Measurements from ENCODE around the gene TNF. TPM values are rescaled to one million over a fixed set of nuclear protein-coding genes. Genes with fewer than 3 reads are reported as not detected.

TNF gene
- total and polyA plus RNA-seq, 2 of the 13 experiments (the other 11 are each of a cell fraction or from before 2014, with no cell fraction given), result not detected

DNA sequence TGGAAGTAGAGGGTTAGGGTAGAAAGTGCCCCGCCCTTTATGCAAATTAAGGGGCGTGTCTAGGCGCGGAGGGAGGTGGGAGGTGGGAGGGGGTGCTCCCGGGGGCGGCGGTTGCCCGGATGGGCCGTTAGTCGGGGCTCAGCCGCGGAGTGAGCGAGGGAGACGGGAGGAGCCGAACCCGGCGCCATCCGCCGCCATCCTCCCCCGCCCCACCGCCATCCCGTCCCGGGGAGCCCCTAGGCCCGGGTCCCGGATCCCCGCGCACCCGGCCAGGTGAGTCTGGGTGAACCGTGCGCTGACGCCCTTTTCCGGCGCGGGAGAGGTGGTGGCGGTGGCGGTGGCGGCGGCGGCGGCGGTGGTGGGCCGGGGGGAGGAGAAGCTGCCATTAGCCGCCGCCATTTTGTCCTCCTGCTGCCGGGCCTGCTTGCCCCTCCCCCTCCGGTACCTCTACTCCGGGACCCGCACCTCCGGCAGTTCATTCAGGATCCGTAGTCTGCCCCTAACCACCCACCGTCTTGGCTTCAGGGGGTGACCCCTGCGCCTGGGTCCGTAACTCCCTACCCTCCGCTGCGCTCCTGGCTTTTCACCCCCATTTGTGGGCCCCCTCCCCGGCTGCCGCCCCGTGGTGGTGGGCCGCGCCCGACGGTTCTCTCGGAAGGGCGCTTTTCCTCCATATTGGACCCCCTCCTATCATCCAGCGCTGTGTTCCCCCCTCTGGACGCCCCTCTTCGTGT lies 45.4 kb downstream of the TNF start, which contains the start of gene PRRC2A (continued):
- peak; percentile 1; the same call in 1 of the 2 replicates for TF ChIP-seq ZNF335 (CRISPR knock-in tag; IDR thresholded peaks at IDR 0.05)
- TF ChIP-seq, protein P1, sequence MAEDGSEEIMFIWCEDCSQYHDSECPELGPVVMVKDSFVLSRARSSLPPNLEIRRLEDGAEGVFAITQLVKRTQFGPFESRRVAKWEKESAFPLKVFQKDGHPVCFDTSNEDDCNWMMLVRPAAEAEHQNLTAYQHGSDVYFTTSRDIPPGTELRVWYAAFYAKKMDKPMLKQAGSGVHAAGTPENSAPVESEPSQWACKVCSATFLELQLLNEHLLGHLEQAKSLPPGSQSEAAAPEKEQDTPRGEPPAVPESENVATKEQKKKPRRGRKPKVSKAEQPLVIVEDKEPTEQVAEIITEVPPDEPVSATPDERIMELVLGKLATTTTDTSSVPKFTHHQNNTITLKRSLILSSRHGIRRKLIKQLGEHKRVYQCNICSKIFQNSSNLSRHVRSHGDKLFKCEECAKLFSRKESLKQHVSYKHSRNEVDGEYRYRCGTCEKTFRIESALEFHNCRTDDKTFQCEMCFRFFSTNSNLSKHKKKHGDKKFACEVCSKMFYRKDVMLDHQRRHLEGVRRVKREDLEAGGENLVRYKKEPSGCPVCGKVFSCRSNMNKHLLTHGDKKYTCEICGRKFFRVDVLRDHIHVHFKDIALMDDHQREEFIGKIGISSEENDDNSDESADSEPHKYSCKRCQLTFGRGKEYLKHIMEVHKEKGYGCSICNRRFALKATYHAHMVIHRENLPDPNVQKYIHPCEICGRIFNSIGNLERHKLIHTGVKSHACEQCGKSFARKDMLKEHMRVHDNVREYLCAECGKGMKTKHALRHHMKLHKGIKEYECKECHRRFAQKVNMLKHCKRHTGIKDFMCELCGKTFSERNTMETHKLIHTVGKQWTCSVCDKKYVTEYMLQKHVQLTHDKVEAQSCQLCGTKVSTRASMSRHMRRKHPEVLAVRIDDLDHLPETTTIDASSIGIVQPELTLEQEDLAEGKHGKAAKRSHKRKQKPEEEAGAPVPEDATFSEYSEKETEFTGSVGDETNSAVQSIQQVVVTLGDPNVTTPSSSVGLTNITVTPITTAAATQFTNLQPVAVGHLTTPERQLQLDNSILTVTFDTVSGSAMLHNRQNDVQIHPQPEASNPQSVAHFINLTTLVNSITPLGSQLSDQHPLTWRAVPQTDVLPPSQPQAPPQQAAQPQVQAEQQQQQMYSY (CRISPR knock-in tag; IDR thresholded peaks at IDR 0.05), result peak; percentile 21; the same call in 1 of the 2 replicates
- no peak; the same call in 1 of the 2 replicates for TF ChIP-seq FOXO1 (CRISPR knock-in tag; IDR thresholded peaks at IDR 0.05)
- TF ChIP-seq, protein P2, sequence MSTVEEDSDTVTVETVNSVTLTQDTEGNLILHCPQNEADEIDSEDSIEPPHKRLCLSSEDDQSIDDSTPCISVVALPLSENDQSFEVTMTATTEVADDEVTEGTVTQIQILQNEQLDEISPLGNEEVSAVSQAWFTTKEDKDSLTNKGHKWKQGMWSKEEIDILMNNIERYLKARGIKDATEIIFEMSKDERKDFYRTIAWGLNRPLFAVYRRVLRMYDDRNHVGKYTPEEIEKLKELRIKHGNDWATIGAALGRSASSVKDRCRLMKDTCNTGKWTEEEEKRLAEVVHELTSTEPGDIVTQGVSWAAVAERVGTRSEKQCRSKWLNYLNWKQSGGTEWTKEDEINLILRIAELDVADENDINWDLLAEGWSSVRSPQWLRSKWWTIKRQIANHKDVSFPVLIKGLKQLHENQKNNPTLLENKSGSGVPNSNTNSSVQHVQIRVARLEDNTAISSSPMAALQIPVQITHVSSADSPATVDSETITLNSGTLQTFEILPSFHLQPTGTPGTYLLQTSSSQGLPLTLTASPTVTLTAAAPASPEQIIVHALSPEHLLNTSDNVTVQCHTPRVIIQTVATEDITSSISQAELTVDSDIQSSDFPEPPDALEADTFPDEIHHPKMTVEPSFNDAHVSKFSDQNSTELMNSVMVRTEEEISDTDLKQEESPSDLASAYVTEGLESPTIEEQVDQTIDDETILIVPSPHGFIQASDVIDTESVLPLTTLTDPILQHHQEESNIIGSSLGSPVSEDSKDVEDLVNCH (CRISPR knock-in tag; IDR thresholded peaks at IDR 0.05), result no peak
- TF ChIP-seq ELF3 (CRISPR knock-in tag; IDR thresholded peaks at IDR 0.05), result no peak
- TF ChIP-seq, protein P3, sequence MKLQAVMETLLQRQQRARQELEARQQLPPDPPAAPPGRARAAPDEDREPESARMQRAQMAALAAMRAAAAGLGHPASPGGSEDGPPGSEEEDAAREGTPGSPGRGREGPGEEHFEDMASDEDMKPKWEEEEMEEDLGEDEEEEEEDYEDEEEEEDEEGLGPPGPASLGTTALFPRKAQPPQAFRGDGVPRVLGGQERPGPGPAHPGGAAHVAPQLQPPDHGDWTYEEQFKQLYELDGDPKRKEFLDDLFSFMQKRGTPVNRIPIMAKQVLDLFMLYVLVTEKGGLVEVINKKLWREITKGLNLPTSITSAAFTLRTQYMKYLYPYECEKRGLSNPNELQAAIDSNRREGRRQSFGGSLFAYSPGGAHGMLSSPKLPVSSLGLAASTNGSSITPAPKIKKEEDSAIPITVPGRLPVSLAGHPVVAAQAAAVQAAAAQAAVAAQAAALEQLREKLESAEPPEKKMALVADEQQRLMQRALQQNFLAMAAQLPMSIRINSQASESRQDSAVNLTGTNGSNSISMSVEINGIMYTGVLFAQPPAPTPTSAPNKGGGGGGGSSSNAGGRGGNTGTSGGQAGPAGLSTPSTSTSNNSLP (IDR thresholded peaks at IDR 0.05; ENCODE audit: low read depth, low read length), result no peak
- TF ChIP-seq ARNTL (CRISPR knock-in tag; IDR thresholded peaks at IDR 0.05), result no peak
- TF ChIP-seq ZBTB7A (CRISPR knock-in tag; IDR thresholded peaks at IDR 0.05), result no peak
- no peak for TF ChIP-seq TBP (CRISPR knock-in tag; IDR thresholded peaks at IDR 0.05)
- TF ChIP-seq ZNF720 (CRISPR knock-in tag; IDR thresholded peaks at IDR 0.05), result no peak
- TF ChIP-seq, protein P4, sequence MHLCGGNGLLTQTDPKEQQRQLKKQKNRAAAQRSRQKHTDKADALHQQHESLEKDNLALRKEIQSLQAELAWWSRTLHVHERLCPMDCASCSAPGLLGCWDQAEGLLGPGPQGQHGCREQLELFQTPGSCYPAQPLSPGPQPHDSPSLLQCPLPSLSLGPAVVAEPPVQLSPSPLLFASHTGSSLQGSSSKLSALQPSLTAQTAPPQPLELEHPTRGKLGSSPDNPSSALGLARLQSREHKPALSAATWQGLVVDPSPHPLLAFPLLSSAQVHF (CRISPR knock-in tag; IDR thresholded peaks at IDR 0.05), result 0 out of 2 replicates have a peak, but pooled peaks have one; percentile 68
- TF ChIP-seq ETV6 (CRISPR knock-in tag; conservative IDR thresholded peaks at IDR 0.05), result peak; percentile 45; the same call in 1 of the 2 replicates
- TF ChIP-seq HMG20A (CRISPR knock-in tag; IDR thresholded peaks at IDR 0.05; ENCODE audit: borderline replicate concordance), result no peak
- no peak for TF ChIP-seq PRPF4 (IDR thresholded peaks at IDR 0.05; ENCODE audit: low read depth, low read length, poor library complexity, severe bottlenecking)
- TF ChIP-seq ZNF446 (CRISPR knock-in tag; IDR thresholded peaks at IDR 0.05), result no peak
- TF ChIP-seq ZNF12 (CRISPR knock-in tag; IDR thresholded peaks at IDR 0.05), result peak; percentile 28; the same call in 1 of the 2 replicates
- TF ChIP-seq, protein P5, sequence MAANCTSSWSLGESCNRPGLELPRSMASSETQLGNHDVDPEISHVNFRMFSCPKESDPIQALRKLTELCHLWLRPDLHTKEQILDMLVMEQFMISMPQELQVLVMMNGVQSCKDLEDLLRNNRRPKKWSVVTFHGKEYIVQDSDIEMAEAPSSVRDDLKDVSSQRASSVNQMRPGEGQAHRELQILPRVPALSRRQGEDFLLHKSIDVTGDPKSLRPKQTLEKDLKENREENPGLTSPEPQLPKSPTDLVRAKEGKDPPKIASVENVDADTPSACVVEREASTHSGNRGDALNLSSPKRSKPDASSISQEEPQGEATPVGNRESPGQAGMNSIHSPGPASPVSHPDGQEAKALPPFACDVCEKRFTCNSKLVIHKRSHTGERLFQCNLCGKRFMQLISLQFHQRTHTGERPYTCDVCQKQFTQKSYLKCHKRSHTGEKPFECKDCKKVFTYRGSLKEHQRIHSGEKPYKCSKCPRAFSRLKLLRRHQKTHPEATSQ (CRISPR knock-in tag; IDR thresholded peaks at IDR 0.05; ENCODE audit: borderline replicate concordance), result no peak; the same call in 1 of the 2 replicates
- no peak for TF ChIP-seq MED1 (CRISPR knock-in tag; IDR thresholded peaks at IDR 0.05)
- TF ChIP-seq ZNF644 (CRISPR knock-in tag; IDR thresholded peaks at IDR 0.05; ENCODE audit: low read depth), result no peak
- TF ChIP-seq MIER2 (CRISPR knock-in tag; IDR thresholded peaks at IDR 0.05), result no peak
